OCI-LY7 (cell line): ENCODE measurements around the gene SNAI3. TPM values are rescaled to one million over a fixed set of nuclear protein-coding genes. Genes with fewer than 3 reads are reported as not detected.

ENCODE experiments used
- BruUV-seq: library from RNA; stranded (reverse); fragments of 400-500 nt; replicated peaks from 2 replicates; lab custom pipeline; 2021; lab: Mats Ljungman, UMichigan
- CTCF ChIA-PET: fragments of 300-600 bp; sonication (Branson Sonifier 250); formaldehyde crosslinking; loops from one replicate; lab custom pipeline; 2022; ENCODE audit warnings: antibody characterized with exemption; ENCODE audit not compliant: unreplicated experiment; lab: Charles Lee
- POLR2A ChIA-PET: fragments of 300-600 bp; sonication (Branson Sonifier 250); formaldehyde crosslinking; loops from one replicate; lab custom pipeline; 2022; ENCODE audit warnings: antibody characterized with exemption; lab: Charles Lee
- DNase-seq: peaks from one replicate; pipeline ENCODE4 v3.0.0-alpha.2; 2015; ENCODE audit warnings: low spot score
- H2AFZ ChIP-seq: fragments of 200-600 bp; sonication (generic), shearing (Covaris generic); 2 replicates; pipeline ENCODE4 v1.6.1; 2014; ENCODE audit warnings: mild to moderate bottlenecking, antibody characterized with exemption, low read length, moderate library complexity
- H3K27ac ChIP-seq: fragments of 200-600 bp; sonication (generic); 2 replicates; pipeline ENCODE4 v1.5.1; 2014; ENCODE audit warnings: mixed run types, low read depth, mild to moderate bottlenecking, moderate library complexity, low read length, inconsistent platforms; ENCODE audit not compliant: poor library complexity, severe bottlenecking
- H3K36me3 ChIP-seq: fragments of 200-600 bp; sonication (generic); 2 replicates; pipeline ENCODE4 v1.6.1; 2014; ENCODE audit warnings: mild to moderate bottlenecking, antibody characterized with exemption, low read length, moderate library complexity, mixed read lengths; ENCODE audit not compliant: insufficient read depth
- H3K4me1 ChIP-seq: fragments of 200-600 bp; sonication (generic); 2 replicates; pipeline ENCODE4 v1.5.1; 2014; ENCODE audit warnings: mild to moderate bottlenecking, low read length; ENCODE audit not compliant: insufficient read depth, poor library complexity, severe bottlenecking
- H3K4me2 ChIP-seq: fragments of 200-600 bp; sonication (generic); 2 replicates; pipeline ENCODE4 v1.6.1; 2014; ENCODE audit warnings: mild to moderate bottlenecking, low read length
- H3K4me3 ChIP-seq: fragments of 200-600 bp; sonication (generic); 2 replicates; pipeline ENCODE4 v1.5.1; 2014; ENCODE audit warnings: mild to moderate bottlenecking, low read depth, low read length; ENCODE audit not compliant: poor library complexity, severe bottlenecking
- H3K79me2 ChIP-seq: fragments of 200-600 bp; sonication (generic); 2 replicates; pipeline ENCODE4 v1.6.1; 2016; ENCODE audit warnings: low read depth, mild to moderate bottlenecking, low read length, moderate library complexity, mixed read lengths; ENCODE audit not compliant: insufficient read depth
- H3K9me2 ChIP-seq: fragments of 200-600 bp; sonication (generic); 2 replicates; pipeline ENCODE4 v1.6.1; 2016; ENCODE audit warnings: mild to moderate bottlenecking, low read length, mixed read lengths; ENCODE audit not compliant: insufficient read depth
- H3K9me3 ChIP-seq: fragments of 200-600 bp; sonication (generic); 2 replicates; pipeline ENCODE4 v1.6.1; 2014; ENCODE audit warnings: mild to moderate bottlenecking, mixed run types, low read length, mixed read lengths
- H4K20me1 ChIP-seq: fragments of 200-600 bp; sonication (generic); 2 replicates; pipeline ENCODE4 v1.6.1; 2014; ENCODE audit warnings: mild to moderate bottlenecking, antibody characterized with exemption, low read length, moderate library complexity, mixed read lengths; ENCODE audit not compliant: insufficient read depth
- EZH2phosphoT487 ChIP-seq: fragments of 200-600 bp; sonication (generic); IDR thresholded peaks from 2 replicates; pipeline ENCODE4 v1.6.1; 2018; ENCODE audit warnings: low read depth, borderline replicate concordance, mild to moderate bottlenecking, mixed run types, antibody characterized with exemption, low read length, moderate library complexity, mixed read lengths
- intact Hi-C: fragments of 100-400 bp; cut with micrococcal nuclease; formaldehyde crosslinking; loops from one replicate; pipeline ENCODE4 v1.10.0; 2022; ENCODE audit not compliant: unreplicated experiment
- total RNA-seq, 2 experiments: library from RNA; depleted of rRNA in 1 of 2; stranded (reverse); fragments of >200 nt in 1 of 2; shearing (Covaris generic) in 1 of 2; gene quantifications; 2 replicates each; pipeline ENCODE4 v1.2.3, GENCODE V29; 2014 to 2022
- TF ChIP-seq, protein P1 (sequence below): fragments of 200-600 bp; sonication (generic); conservative IDR thresholded peaks from 2 replicates; pipeline ENCODE4 v1.5.1; 2014; ENCODE audit warnings: mild to moderate bottlenecking, antibody characterized with exemption, low read length, moderate library complexity, mixed read lengths

The SNAI3 gene
- total RNA-seq, 2 experiments from 2014 or later, result 3.1 to 3.3 TPM

DNA sequence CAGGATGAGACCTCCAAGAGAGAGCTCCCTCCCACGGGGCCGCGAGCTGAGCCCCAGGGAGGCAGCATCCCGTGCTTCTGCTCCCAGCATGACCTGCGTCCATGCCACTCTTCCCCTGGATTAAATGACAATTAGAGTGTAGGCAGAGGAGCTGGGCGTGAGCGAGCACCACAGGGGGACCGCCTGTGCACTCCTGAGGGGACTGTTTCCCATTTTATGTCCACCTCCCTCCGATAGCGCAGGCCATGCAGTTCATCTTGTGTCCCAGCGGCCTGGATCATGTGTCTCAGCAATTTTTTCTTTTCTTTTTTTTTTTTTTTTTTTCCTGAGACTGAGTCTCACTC lies 53.7 kb downstream of the SNAI3 start:
- POLR2A ChIA-PET, result interaction anchor here (1.1 kb wide), 1 partner anchor 161 kb away, joined by 3 read pairs; no protein-coding TSS in a partner anchor
- CTCF ChIA-PET, result no interaction called here
- intact Hi-C loops, result loop anchor here (5.0 kb wide), 2 partner anchors 70 to 190 kb away; no protein-coding TSS in a partner anchor

DNA sequence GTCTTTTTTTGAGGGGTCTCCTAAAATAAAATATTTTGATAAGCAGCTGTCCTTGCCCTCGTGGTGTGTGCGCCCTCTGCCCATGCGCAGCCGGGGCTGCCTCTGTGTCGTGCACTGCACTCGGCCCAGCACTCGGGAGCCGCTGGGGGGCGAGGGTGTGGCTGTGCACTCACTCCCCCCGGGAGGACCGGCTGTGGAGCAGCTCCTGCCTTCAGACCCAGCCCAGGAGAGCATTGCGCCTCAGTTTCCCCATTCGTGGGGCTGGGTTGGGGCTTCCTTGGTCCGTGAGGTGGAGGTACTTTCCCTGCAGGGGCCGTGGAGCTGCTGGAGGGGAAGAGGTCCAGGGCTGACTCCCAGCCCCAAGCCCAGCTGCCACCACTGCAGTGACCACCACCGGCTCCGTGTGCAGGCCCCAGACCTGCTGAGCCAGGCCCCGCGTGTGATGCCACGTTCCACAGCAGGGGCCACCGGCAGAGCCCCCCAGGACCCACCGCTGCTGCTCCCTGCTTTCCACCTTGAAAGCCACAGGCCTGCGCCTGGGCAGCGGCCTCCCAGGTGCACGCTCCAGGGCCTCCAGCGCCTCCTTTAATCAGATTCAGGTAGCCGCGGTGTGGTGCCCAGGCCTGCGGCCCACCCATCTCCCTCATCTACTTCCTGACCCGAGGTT lies 54.3 kb downstream of the SNAI3 start:
- Histone ChIP-seq H3K9me2 (no peaks in the 10 kb centered on the region), H2AFZ (no peak overlapping the region), H3K27ac (no peak overlapping the region), H4K20me1 (no peaks in the 10 kb centered on the region), H3K4me1 (peaks cover 22% of the 10 kb centered on the region), H3K36me3 (peaks cover 60% of the 10 kb centered on the region), H3K4me2 (no peak overlapping the region), H3K4me3 (no peak overlapping the region), H3K79me2 (no peaks in the 10 kb centered on the region), H3K9me3 (no peaks in the 10 kb centered on the region)
- no peak for DNase-seq
- CTCF ChIA-PET, result no interaction called here
- BruUV-seq, result no TSS peak
- intact Hi-C loops, result loop anchor here (5.0 kb wide), 2 partner anchors 70 to 190 kb away; no protein-coding TSS in a partner anchor
- TF ChIP-seq, protein P1, sequence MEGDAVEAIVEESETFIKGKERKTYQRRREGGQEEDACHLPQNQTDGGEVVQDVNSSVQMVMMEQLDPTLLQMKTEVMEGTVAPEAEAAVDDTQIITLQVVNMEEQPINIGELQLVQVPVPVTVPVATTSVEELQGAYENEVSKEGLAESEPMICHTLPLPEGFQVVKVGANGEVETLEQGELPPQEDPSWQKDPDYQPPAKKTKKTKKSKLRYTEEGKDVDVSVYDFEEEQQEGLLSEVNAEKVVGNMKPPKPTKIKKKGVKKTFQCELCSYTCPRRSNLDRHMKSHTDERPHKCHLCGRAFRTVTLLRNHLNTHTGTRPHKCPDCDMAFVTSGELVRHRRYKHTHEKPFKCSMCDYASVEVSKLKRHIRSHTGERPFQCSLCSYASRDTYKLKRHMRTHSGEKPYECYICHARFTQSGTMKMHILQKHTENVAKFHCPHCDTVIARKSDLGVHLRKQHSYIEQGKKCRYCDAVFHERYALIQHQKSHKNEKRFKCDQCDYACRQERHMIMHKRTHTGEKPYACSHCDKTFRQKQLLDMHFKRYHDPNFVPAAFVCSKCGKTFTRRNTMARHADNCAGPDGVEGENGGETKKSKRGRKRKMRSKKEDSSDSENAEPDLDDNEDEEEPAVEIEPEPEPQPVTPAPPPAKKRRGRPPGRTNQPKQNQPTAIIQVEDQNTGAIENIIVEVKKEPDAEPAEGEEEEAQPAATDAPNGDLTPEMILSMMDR, result no peak
- TF ChIP-seq EZH2phosphoT487, result no peak
- POLR2A ChIA-PET, result no interaction called here

More for the DNA sequence above, 53.7 kb downstream of the SNAI3 start:
- Histone ChIP-seq H3K36me3 (peaks cover 55% of the 10 kb centered on the region), H3K9me2 (no peaks in the 10 kb centered on the region), H2AFZ (no peak overlapping the region), H3K4me1 (peaks cover 27% of the 10 kb centered on the region), H4K20me1 (no peaks in the 10 kb centered on the region), H3K9me3 (no peaks in the 10 kb centered on the region), H3K4me3 (no peak overlapping the region), H3K27ac (no peak overlapping the region), H3K79me2 (no peaks in the 10 kb centered on the region), H3K4me2 (no peak overlapping the region)
- no peak for DNase-seq
- BruUV-seq, result no TSS peak
- TF ChIP-seq, protein P1, result no peak
- TF ChIP-seq EZH2phosphoT487, result no peak

DNA sequence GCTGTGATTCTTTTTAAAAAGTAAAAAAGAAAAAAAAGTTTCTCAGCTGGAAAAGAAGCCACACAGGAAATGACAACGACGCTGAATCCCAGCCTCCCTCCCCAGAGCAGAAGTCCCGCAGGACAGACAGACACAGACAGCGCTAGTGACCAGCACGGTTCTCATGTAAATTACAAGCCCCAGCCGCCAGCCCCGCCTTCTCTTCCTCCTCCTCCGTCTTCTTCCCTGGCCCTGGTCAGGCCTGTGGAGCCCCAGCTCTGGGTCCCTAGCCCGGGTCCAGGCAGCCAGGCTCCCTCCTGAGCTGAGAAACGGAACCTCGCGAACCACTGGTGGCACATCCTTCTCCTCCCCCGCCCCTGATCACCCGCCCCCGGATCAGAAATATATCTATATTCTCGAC lies 54.9 kb downstream of the SNAI3 start:
- POLR2A ChIA-PET, result no interaction called here
- Histone ChIP-seq H3K4me1 (peaks cover 22% of the 10 kb centered on the region), H3K9me2 (no peaks in the 10 kb centered on the region), H3K27ac (no peak overlapping the region), H3K4me3 (no peak overlapping the region), H3K36me3 (peaks cover 64% of the 10 kb centered on the region), H3K9me3 (no peaks in the 10 kb centered on the region), H4K20me1 (no peaks in the 10 kb centered on the region), H3K4me2 (no peak overlapping the region), H2AFZ (no peak overlapping the region), H3K79me2 (no peaks in the 10 kb centered on the region)
- DNase-seq, result no peak
- TF ChIP-seq, protein P1, result no peak
- TF ChIP-seq EZH2phosphoT487, result no peak
- intact Hi-C loops, result loop anchor here (5.0 kb wide), 2 partner anchors 71 to 189 kb away; no protein-coding TSS in a partner anchor
- CTCF ChIA-PET, result no interaction called here
- BruUV-seq, result TSS peak; percentile 95
